Measurements from ENCODE around the gene ZGPAT. TPM values are rescaled to one million over a fixed set of nuclear protein-coding genes. Genes with fewer than 3 reads are reported as not detected.

ZGPAT gene
- total and polyA plus RNA-seq, 2 donors (not counting 3 experiments of a cell fraction or from before 2014, with no cell fraction given), result 23.1 to 29.3 TPM

- Histone ChIP-seq H3K9me3 (replicated peaks; ENCODE audit: control insufficient read depth, insufficient read depth, low read length) (no peaks in the 10 kb centered on the region), H3K4me1 (ENCODE audit: control insufficient read depth, extremely low read depth, insufficient read depth, low read length) (no peaks in the 10 kb centered on the region), H3K9ac (replicated peaks; ENCODE audit: extremely low read depth, insufficient read depth, low read length) (no peak overlapping the region), H3K27me3 (ENCODE audit: control insufficient read depth in 2 of 2, insufficient read depth in 2 of 2, low read length in 2 of 2) (no peaks in the 10 kb centered on the region), H2AFZ (ENCODE audit: low read depth, low read length) (no peak overlapping the region), H3K9me1 (replicated peaks; ENCODE audit: control insufficient read depth, extremely low read depth, insufficient read depth, low read length) (no peaks in the 10 kb centered on the region), H3K4me3 (replicated peaks in 1 of 3; ENCODE audit: insufficient read depth in 1 of 3, low read depth in 1 of 3, low read length in 3 of 3) (no peak overlapping the region), H3K27ac (ENCODE audit: insufficient read depth, low read depth, low read length) (no peak overlapping the region), H3K79me2 (ENCODE audit: control insufficient read depth, insufficient read depth, low read length) (no peaks in the 10 kb centered on the region), H3K4me2 (ENCODE audit: insufficient read depth, low read length) (no peak overlapping the region), H3K36me3 (ENCODE audit: control insufficient read depth in 2 of 2, extremely low read depth in 1 of 2, insufficient read depth in 2 of 2, low read length in 2 of 2) (no peaks in the 10 kb centered on the region), H4K20me1 (replicated peaks; ENCODE audit: control insufficient read depth, extremely low read depth, insufficient read depth, low read length) (no peaks in the 10 kb centered on the region)
- BruUV-seq (replicated peaks), result no TSS peak
- ChIA-PET POLR2A (no interaction called here), CTCF (no interaction called here)
- intact Hi-C loops (cut with micrococcal nuclease), result no loop called here
- no peak for DNase-seq (ENCODE audit: low read depth, low spot score)
- TF ChIP-seq MAX (IDR thresholded peaks at IDR 0.05; ENCODE audit: insufficient read depth, insufficient read length) (no peak), CTCF (IDR thresholded peaks at IDR 0.05; ENCODE audit: extremely low read depth in 1 of 2, insufficient read depth in 1 of 2, low read depth in 1 of 2, low read length in 2 of 2) (no peak), FOS (IDR thresholded peaks at IDR 0.05; ENCODE audit: borderline replicate concordance, insufficient read depth, low read length) (no peak), EZH2 (IDR thresholded peaks at IDR 0.05; ENCODE audit: borderline replicate concordance, low read depth, low read length, severe bottlenecking) (no peak), GATA2 (IDR thresholded peaks at IDR 0.05; ENCODE audit: insufficient read depth, insufficient read length, low read depth, low read length) (no peak), POLR2A (IDR thresholded peaks at IDR 0.05; ENCODE audit: low read depth, low read length) (no peak), MYC (IDR thresholded peaks at IDR 0.05; ENCODE audit: low read depth, low read length) (no peak)
- no peak for FAIRE-seq
- dilution Hi-C loops (cut with MboI; ENCODE audit: extremely low pct_ligation_motif_present, low sequenced_read_pairs), result no loop called here
These were observed 41.1 kb downstream of the ZGPAT start for GRCh38 chr20:63748934-63749270.
